NB4 (cell line): Measurements from ENCODE around the gene ANKIB1.

Source experiments
- CTCF ChIP-seq: IDR thresholded peaks from one replicate; pipeline ENCODE4 v1.5.1; 2012; ENCODE audit warnings: low read depth, low read length
- MYC ChIP-seq: IDR thresholded peaks from 2 replicates; pipeline ENCODE4 v1.6.1; 2011; ENCODE audit warnings: low read depth, low read length
- POLR2A ChIP-seq: IDR thresholded peaks from 2 replicates; pipeline ENCODE4 v1.6.1; 2011; ENCODE audit warnings: mild to moderate bottlenecking; ENCODE audit not compliant: insufficient read length; ENCODE audit errors: extremely low read depth
- TF ChIP-seq, protein P1 (sequence below): IDR thresholded peaks from 2 replicates; pipeline ENCODE4 v1.6.1; 2011; ENCODE audit warnings: low read depth, low read length

- no peak for TF ChIP-seq CTCF
- TF ChIP-seq POLR2A, result no peak
- no peak for TF ChIP-seq MYC
- TF ChIP-seq, protein P1, sequence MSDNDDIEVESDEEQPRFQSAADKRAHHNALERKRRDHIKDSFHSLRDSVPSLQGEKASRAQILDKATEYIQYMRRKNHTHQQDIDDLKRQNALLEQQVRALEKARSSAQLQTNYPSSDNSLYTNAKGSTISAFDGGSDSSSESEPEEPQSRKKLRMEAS, result no peak
Measured at GRCh38 chr7:92423710-92424131, 177.9 kb downstream of the ANKIB1 start.
